Stimulated activated CD8-positive, alpha-beta memory T cell treated with anti-CD3 and anti-CD28 coated beads, Interleukin-4, amount 100 ng/mL, for 24 hours (primary cell): ENCODE data around the gene WDR45B.

Source experiments
- DNase-seq: peaks from one replicate; pipeline ENCODE4 v3.0.0-alpha.2; 2020; ENCODE audit warnings: low read depth

Gene WDR45B

DNA sequence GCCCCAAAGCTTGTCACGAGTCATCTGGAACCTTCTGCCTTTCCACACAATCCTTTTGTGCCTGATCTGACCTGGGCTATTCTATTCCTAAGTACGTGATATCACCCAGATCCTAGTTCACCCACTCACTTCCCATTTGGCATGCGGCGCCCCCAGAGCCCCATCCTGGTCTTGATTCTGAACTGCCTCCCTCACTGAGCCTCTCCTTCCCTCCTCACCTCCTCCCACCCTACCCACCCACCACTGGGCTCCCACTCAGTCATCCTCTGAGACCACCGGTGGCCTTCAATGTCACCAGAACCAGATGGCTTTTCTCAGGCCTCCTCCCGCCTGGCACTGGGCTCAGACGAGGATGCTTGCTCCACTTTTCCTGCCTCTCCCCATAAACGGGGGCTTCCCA, 18.5 kb downstream of the WDR45B start:
- DNase-seq = no peak

DNA sequence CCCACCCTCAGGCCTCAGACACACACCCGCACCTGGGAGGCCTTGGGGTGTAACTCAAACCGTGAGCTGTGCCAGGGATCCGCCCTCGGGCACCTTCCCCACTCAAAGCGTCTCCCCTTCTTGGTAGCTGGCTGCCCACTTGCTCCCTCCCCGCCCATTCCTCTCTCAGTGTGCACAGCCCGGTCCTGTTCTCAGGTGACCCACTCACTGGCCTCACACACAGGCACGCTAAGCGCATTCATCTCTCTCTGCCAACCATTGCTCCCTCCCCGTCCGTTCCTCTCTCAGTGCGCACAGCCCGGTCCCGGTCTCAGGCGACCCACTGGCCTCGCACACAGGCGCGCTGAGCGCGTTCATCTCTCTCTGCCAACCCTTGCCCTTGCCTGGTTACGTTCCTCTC, 20.8 kb downstream of the WDR45B start:
- no peak for DNase-seq

GRCh38 chr17:82623707-82624106, 24.5 kb downstream of the WDR45B start:
- no peak for DNase-seq

GRCh38 chr17:82619641-82620040, 28.6 kb downstream of the WDR45B start:
- no peak for DNase-seq

DNA sequence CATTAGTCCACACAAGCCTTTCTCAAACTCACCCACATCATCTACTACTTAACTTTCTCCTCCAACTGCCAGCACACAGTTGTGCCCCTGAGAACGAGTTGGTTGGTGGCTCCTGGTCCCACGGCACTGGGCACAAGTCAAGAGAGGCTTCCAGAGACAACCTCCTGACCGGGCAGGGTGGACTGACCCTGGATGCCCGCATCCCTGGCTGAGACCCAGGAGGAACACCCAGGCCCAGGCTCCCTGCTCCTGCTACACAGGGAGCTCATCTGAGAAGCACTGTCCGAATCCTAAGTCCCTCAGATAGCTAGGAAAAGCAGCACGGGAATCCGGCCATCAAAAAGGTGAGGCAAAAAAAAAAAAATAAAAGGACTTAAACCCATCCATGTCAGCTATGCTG, 29.0 kb downstream of the WDR45B start:
- no peak for DNase-seq

GRCh38 chr17:82616021-82616711, 32.1 kb downstream of the WDR45B start:
- DNase-seq = no peak

DNA sequence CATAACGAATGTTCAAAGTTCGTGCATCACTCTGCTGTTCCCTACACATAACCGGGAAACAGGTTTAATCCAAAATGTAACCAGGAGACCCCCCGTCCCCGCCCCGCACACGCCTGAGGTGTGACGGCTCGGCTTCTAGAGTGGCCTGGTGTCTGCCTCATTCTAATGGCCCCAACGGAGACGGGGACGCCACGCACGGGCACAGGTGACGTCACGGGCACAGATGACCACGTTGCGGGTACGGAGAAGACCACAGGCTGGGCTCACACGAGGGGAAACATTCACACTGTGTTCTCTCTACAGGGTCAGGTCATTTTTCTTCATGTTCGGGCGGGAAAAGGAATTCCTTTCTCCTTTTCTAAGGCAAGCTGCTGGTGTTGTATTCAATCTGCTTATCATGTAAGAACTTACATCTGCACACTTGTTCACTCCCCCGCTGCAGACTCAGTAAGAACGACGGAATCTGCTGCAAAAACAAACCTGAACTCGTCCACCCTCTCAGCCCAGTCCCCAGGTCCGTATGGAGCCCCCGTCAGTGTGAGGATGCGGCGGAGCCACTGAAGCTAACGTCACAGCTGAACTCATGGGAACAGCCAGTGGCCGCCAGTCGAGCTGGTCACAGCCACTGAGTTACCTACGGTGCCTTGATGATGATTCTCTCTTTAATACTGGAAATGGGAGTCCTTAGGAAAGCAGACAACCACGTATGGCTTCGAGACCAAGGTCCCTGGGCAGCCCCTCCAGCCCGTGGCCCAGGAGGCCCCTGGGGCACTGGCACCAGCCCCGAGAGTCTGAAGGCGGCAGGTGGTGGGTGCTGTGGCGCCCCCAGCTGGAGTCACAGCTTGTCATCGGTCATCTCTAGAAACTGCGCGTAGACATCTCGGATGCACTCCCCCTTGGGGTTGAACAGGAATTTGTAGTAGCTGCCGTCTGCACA, 32.9 kb downstream of the WDR45B start:
- no peak for DNase-seq

DNA sequence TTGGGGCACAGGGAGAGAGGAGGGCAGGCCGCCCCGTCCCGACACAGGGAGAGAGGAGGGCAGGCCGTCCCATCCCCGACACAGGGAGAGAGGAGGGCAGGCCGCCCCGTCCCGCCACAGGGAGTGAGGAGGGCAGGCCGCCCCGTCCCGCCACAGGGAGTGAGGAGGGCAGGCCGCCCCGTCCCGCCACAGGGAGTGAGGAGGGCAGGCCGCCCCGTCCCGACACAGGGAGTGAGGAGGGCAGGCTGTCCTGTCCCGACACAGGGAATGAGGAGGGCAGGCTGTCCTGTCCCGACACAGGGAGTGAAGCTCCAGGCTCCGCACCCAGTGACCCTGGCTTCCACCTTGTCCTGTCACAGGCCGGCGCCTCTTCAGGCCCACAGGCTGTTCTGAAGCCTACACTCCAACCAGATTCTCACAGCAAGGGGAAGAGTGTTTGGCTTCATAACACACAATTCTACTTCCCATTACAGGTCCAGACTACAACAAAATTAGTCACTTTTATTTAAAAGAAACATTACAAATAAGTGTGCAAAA, 34.1 kb downstream of the WDR45B start:
- DNase-seq = no peak

DNA sequence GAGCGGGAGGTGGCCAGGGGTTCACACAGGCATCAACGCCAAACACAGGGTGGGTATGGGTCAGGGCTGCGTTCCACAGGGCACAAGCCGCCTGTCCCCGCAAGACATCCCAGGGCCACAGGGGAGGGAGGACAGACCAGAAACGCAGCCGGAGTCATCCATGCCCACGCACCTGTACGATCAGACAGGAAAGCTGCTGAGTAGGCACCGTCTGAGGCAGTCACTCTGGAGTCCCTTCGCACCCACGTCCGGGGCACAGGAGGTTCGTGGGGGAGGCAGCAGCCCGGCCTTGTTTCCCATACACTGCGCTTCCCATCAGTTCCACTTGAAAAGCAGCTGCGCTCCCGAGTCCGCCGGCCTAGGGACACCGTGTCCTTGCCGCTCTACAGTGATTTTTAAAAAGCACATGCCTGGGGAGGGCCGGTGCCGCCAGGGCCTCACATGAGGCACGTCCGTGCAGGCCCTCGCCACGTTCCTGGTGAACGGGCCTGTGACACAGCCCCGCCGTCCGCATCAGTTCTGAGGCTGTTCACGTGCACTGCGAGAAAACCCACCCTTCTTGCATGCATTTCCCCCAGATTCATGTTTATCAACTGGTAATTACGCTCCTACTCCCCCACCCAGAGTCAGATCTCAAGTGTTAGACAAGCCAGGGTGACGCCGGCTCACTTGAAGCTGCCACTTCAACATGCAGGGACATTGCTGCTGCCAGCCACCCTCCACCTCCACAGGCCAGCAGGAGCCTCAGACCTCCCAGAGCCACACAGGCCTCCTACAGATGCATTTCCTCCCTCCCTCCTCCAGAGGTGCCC, 34.8 kb downstream of the WDR45B start:
- no peak for DNase-seq

GRCh38 chr17:82611140-82612058, 36.8 kb downstream of the WDR45B start:
- no peak for DNase-seq

GRCh38 chr17:82609655-82610054, 38.6 kb downstream of the WDR45B start:
- DNase-seq = no peak

DNA sequence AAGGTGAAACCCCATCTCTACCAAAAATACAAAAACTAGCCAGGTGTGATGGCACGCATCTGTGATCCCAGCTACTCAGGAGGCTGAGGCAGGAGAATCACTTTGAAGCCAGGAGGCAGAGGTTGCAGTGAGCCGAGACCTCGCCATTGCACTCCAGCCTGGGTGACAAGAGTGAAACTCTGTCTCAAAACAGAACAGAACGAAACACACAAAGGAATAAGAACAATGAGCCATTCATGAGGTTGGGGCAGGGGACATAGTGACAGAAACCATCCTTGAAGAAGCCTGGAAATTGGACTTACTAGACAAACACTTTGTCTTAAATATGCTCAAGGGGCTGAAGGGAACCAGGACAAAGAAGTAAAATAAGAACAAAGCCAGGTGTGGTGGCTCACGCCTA, 39.4 kb downstream of the WDR45B start:
- no peak for DNase-seq

- no peak for DNase-seq
These were observed 42.2 kb downstream of the WDR45B start for GRCh38 chr17:82605939-82606600.

GRCh38 chr17:82604532-82604931, 43.7 kb downstream of the WDR45B start:
- DNase-seq = no peak

DNA sequence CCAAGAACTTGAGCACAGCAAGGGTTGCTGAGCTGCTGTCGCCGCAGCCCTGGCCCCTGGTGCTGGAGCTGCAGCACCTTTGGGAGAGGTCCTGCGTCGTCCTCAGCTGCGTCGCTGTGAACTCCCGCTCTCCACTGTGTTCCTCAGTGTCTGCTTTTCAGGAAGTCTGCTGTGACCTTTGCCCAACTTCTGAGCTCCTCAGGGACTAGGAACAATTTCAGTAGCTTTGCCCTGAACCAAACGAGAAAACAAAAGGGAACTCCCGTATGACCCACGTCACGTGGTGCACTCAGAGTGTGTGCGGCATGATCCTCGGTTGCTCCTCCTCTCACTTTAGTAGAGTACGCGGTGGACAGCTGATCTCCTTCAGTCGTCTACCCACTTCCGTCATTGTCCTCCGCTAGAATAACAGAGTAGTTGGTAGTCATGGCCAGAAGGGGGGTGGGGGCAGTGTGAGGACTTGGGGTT, 44.2 kb downstream of the WDR45B start:
- DNase-seq = no peak

DNA sequence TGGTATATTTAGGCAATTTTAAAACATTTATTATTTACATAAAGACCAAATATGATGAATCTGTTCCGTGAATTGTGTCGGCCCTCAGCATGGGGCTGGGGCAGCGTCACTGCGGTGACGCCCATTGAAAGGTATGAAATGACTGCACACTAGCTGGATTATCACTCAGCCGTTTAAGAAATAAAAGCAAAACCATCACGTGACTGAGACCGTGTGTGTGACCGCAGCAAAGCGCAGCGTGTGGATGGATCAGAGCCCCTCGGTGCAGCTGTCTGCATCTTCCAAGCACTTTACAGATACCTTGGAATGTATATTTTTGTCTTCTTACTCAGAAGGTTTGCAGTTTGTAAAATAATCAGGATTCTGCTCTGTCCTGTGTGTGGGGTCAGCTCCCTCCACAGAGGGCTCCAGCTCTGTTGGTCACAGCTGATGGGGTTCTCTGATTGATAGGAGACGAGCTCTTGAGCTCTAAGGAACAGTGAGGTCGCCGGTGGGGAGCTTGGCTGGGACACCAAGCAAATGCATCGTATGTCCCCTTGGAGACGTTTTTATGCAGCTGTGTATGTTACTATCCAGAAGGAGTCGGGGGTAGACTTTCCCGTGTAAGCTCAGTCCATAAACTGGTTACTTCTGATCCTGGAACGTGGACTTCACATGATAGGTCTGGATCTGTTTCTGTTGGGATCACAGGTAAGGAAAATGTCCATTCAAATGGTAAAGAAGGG, 45.1 kb downstream of the WDR45B start:
- DNase-seq = no peak

DNA sequence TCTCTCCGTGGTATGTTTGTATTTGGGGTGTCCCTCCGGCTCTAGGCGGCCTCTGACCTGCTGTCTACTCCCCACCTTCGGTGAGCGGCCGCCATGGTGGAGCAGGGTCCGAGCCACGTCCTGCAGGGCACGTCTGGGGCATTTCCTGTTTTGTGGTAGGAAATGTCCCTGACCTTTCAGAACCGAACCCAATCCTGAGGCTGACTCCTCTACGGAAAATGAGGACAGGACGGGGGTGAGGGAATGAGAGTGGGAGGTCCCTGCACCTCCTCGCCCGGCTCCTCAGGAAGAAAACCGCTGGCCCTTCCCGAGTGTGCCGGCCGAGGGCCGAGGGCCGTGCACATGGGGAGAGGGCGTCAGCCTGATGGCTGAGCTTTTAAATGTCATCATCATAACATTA, 45.8 kb downstream of the WDR45B start:
- no peak for DNase-seq

DNA sequence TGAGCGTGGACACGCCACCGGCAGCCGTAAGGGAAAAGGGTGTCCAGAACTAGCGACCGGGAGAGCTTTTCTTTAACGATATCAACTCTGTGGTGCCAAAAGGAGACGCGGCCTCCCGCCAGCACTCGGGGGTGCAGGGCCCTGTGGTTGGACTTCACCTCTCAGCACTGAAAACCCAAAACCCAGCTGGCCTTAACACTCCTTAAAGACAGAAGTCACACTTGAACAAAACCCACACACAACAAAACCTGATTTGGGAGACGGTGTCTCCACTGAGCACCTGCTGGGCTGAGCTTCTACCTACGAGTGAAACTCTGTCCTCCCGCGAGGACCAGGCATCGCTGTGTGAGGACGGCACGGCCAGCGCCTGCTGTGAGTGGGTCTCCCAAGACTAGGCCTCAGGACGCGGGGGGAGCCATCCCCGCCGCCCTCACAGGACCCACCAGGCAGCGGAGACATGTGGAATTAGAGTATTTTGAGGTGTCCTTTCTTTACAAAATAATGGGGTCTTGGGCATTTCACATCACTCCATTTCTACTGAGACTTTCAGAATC, 46.7 kb downstream of the WDR45B start:
- no peak for DNase-seq

DNA sequence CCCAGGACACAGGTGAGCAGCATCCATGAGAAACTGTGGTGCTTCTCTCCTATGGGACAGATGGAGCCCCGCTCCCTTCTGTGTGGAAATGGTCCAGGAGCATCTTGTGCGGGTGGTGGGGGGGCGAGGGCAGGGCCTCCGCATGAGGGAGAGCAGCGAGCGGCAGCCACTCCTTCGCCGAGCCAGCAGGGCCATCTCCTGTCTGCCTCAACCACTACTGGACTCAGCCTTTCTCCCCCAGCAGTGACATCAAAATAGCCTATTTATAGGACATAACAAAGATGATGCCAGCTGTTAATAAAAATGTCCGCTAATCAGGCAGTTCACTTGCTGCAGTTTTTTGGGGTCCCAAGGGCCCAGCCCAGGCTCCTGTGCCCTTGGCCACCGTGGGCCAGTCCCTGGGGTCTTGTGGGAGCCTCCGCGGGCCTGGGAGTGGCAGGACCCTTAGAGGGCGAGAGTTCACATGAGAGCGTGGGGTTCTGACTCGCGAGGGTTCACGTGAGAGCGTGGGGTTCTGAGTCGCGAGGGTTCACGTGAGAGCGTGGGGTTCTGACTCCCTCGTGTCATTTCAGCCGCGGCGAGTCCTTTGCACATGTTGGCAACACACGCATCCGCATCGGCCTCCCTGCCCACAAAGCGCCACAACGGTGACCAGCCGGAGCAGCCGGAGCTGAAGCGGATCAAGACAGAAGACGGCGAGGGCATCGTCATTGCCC, 47.4 kb downstream of the WDR45B start:
- no peak for DNase-seq
